HepG2 (cell line): Measurements from ENCODE around the gene PALM3. TPM values are rescaled to one million over a fixed set of nuclear protein-coding genes. Genes with fewer than 3 reads are reported as not detected.

Source experiments
- ATAD3A ChIP-seq: sonication (generic); formaldehyde crosslinking; IDR thresholded peaks from 2 replicates; pipeline ENCODE4 v1.4.0; 2020; ENCODE audit warnings: missing genetic modification reagents
- E2F1 ChIP-seq: sonication (generic); formaldehyde crosslinking; IDR thresholded peaks from 2 replicates; pipeline ENCODE4 v1.5.0; 2020; ENCODE audit warnings: missing genetic modification reagents
- KLF15 ChIP-seq: sonication (generic); formaldehyde crosslinking; IDR thresholded peaks from 2 replicates; pipeline ENCODE4 v1.8.1; 2023; ENCODE audit warnings: borderline replicate concordance, mild to moderate bottlenecking, inconsistent platforms, missing genetic modification reagents, mixed read lengths
- POGZ ChIP-seq: sonication (generic); formaldehyde crosslinking; IDR thresholded peaks from 2 replicates; pipeline ENCODE4 v1.4.0; 2020; ENCODE audit warnings: mild to moderate bottlenecking, missing genetic modification reagents
- POLR2AphosphoS5 ChIP-seq: IDR thresholded peaks from 2 replicates; pipeline ENCODE4 v1.6.1; 2012; ENCODE audit warnings: low read depth, low read length
- TP53 ChIP-seq: sonication (generic); formaldehyde crosslinking; conservative IDR thresholded peaks from 2 replicates; pipeline ENCODE4 v1.4.0; 2020; ENCODE audit warnings: missing genetic modification reagents
- ZBTB40 ChIP-seq, 2 experiments: fragments of 450-650 bp in 1 of 2; sonication (generic) in 1 of 2; formaldehyde crosslinking in 1 of 2; IDR thresholded peaks; 2 replicates each; pipeline versions ENCODE4 v1.6.1 to v1.8.0; 2016 to 2022; ENCODE audit warnings: antibody characterized with exemption in 1 of 2, mild to moderate bottlenecking in 1 of 2, missing genetic modification reagents in 1 of 2
- ZNF441 ChIP-seq: sonication (generic); formaldehyde crosslinking; IDR thresholded peaks from 2 replicates; pipeline ENCODE4 v1.7.0; 2021; ENCODE audit warnings: missing genetic modification reagents, borderline replicate concordance
- ZNF567 ChIP-seq: sonication (generic); formaldehyde crosslinking; IDR thresholded peaks from 2 replicates; pipeline ENCODE4 v1.8.1; 2023; ENCODE audit warnings: mild to moderate bottlenecking, missing genetic modification reagents, borderline replicate concordance
- ZNF709 ChIP-seq: sonication (generic); formaldehyde crosslinking; IDR thresholded peaks from 2 replicates; pipeline ENCODE4 v1.5.0; 2020; ENCODE audit warnings: mild to moderate bottlenecking, missing genetic modification reagents
- ZSCAN20 ChIP-seq: sonication (generic); formaldehyde crosslinking; IDR thresholded peaks from 2 replicates; pipeline ENCODE4 v1.4.0; 2020; ENCODE audit warnings: missing genetic modification reagents, mild to moderate bottlenecking, borderline replicate concordance
- ZSCAN30 ChIP-seq: sonication (generic); formaldehyde crosslinking; IDR thresholded peaks from 2 replicates; pipeline ENCODE4 v1.5.0; 2020; ENCODE audit warnings: mild to moderate bottlenecking, missing genetic modification reagents
- polyA plus RNA-seq, 8 experiments: library from polyadenylated mRNA; depleted of rRNA in 3 of 8; stranded (reverse) in 7 of 8; unstranded in 1 of 8; fragments of >200 nt; fragmentation: Illumina TruSeq in 4 of 8; extraction: Trizol in 4 of 8; gene quantifications; 2 replicates each; pipeline versions ENCODE4 v1.2.1 to v1.2.3, GENCODE V29; 2011 to 2016; ENCODE audit warnings: low read depth in 4 of 8, missing spikeins in 1 of 8, mixed read lengths in 1 of 8; ENCODE audit not compliant: insufficient read depth in 1 of 8
- total RNA-seq, 5 experiments: library from RNA; depleted of rRNA; stranded (reverse); fragments of >200 nt; fragmentation: Illumina TruSeq; extraction: Trizol; gene quantifications; 2 replicates each; pipeline ENCODE4 v1.2.3, GENCODE V29; 2016; ENCODE audit warnings: low read depth in 1 of 5
- TF ChIP-seq, protein P1 (sequence below): sonication (generic); formaldehyde crosslinking; conservative IDR thresholded peaks from 2 replicates; pipeline ENCODE4 v1.8.0; 2022; ENCODE audit warnings: mild to moderate bottlenecking, moderate library complexity, missing genetic modification reagents
- TF ChIP-seq, protein P2 (sequence below): sonication (generic); formaldehyde crosslinking; IDR thresholded peaks from 2 replicates; pipeline ENCODE4 v1.4.0; 2020; ENCODE audit warnings: mild to moderate bottlenecking, missing genetic modification reagents

The PALM3 gene
- total and polyA plus RNA-seq, 2 of the 13 experiments (the other 11 are each of a cell fraction or from before 2014, with no cell fraction given), result 0.79 to 2.4 TPM

GRCh38 chr19:14006766-14007562, 54.9 kb downstream of the PALM3 start (continued):
- TF ChIP-seq ZBTB40 (IDR thresholded peaks at IDR 0.05) (no peak), ZBTB40 (CRISPR knock-in tag; IDR thresholded peaks at IDR 0.05) (peak; percentile 64; the same call in 1 of the 2 replicates), E2F1 (peak; percentile 65), ZNF441 (CRISPR knock-in tag) (0 out of 2 replicates have a peak, but pooled peaks have one; percentile 51), POLR2AphosphoS5 (0 out of 2 replicates have a peak, but pooled peaks have one; percentile 44), ZNF567 (CRISPR knock-in tag) (peak; percentile 87; the same call in 1 of the 2 replicates), POGZ (CRISPR knock-in tag) (peak; percentile 73), ZNF709 (CRISPR knock-in tag) (peak; percentile 83; the same call in 1 of the 2 replicates), ATAD3A (0 out of 2 replicates have a peak, but pooled peaks have one; percentile 81), ZSCAN20 (CRISPR knock-in tag) (peak; percentile 60), KLF15 (CRISPR knock-in tag) (no peak; the same call in 1 of the 2 replicates), ZSCAN30 (CRISPR knock-in tag) (no peak), TP53 (CRISPR knock-in tag) (peak; percentile 24; the same call in 1 of the 2 replicates)
- TF ChIP-seq, protein P1, sequence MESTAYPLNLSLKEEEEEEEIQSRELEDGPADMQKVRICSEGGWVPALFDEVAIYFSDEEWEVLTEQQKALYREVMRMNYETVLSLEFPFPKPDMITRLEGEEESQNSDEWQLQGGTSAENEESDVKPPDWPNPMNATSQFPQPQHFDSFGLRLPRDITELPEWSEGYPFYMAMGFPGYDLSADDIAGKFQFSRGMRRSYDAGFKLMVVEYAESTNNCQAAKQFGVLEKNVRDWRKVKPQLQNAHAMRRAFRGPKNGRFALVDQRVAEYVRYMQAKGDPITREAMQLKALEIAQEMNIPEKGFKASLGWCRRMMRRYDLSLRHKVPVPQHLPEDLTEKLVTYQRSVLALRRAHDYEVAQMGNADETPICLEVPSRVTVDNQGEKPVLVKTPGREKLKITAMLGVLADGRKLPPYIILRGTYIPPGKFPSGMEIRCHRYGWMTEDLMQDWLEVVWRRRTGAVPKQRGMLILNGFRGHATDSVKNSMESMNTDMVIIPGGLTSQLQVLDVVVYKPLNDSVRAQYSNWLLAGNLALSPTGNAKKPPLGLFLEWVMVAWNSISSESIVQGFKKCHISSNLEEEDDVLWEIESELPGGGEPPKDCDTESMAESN (CRISPR knock-in tag), result peak; percentile 83
- TF ChIP-seq, protein P2, sequence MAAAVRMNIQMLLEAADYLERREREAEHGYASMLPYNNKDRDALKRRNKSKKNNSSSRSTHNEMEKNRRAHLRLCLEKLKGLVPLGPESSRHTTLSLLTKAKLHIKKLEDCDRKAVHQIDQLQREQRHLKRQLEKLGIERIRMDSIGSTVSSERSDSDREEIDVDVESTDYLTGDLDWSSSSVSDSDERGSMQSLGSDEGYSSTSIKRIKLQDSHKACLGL (CRISPR knock-in tag), result 0 out of 2 replicates have a peak, but pooled peaks have one; percentile 52
